ENCODE results near the gene PRRC2A. TPM values are rescaled to one million over a fixed set of nuclear protein-coding genes. Genes with fewer than 3 reads are reported as not detected.

PRRC2A gene
- total RNA-seq, 1 experiment from 2014 or later = 163 TPM

DNA sequence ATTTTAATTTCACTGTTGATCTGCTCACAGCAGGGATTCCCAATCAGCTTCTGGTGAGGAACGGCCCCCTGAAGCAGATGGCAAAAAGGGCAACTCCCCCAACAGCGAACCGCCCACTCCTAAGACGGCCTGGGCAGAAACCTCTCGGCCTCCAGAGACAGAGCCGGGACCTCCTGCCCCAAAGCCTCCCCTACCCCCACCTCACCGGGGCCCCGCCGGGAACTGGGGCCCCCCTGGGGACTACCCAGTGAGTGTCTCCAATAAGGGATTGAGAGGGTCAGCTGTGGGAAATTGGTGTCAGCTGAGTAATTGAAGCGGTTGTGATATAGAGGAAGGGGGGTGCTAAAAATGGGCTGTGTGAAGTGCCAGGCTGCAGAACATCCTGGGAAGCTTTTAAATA lies 6.4 kb downstream of the PRRC2A start:
- no peaks in the 10 kb centered on the region for H3K27me3 ChIP-seq (ENCODE audit: control insufficient read depth, insufficient read depth, low read length)
- DNase-seq = peak; percentile 49
- H3K4me3 ChIP-seq (ENCODE audit: insufficient read depth, low read depth, low read length) = no peak overlapping the region
- peaks cover 74% of the 10 kb centered on the region for H3K36me3 ChIP-seq (replicated peaks; ENCODE audit: control insufficient read depth, insufficient read depth, low read length)

DNA sequence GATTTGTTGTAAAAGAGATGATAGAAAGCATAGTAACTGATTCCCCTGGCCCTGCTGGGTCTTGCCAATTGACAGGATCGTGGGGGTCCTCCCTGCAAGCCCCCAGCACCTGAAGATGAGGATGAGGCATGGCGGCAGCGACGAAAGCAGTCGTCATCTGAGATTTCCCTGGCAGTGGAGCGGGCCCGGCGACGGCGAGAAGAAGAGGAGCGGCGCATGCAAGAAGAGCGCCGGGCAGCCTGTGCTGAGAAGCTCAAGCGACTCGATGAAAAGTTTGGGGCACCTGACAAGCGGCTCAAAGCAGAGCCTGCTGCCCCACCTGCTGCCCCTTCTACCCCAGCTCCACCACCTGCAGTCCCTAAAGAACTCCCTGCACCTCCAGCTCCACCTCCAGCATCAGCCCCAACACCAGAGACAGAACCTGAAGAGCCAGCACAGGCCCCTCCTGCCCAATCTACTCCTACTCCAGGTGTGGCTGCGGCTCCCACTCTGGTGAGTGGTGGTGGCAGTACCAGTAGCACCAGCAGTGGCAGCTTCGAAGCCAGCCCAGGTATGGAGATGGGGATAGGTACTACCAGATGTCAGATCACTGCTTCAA lies 7.3 kb downstream of the PRRC2A start:
- no peaks in the 10 kb centered on the region for H3K27me3 ChIP-seq (ENCODE audit: control insufficient read depth, insufficient read depth, low read length)
- DNase-seq = peak; percentile 34
- peaks cover 80% of the 10 kb centered on the region for H3K36me3 ChIP-seq (replicated peaks; ENCODE audit: control insufficient read depth, insufficient read depth, low read length)
- H3K4me3 ChIP-seq (ENCODE audit: insufficient read depth, low read depth, low read length) = no peak overlapping the region

DNA sequence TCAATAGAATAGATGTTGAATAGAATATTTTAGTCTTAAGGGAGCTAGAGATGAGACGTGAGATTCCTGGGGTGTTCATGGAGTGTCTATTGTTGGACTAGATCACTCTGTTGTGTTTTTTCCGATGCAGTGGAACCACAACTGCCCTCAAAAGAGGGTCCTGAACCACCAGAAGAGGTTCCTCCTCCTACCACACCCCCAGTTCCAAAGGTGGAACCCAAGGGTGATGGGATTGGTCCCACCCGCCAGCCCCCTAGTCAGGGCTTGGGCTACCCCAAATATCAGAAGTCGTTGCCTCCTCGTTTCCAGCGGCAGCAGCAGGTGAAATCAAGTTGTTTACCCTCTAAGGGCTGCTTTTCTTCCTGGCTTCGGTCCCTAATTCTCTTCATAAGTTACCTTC lies 8.5 kb downstream of the PRRC2A start:
- H3K4me3 ChIP-seq (ENCODE audit: insufficient read depth, low read depth, low read length) = no peak overlapping the region
- peaks cover 84% of the 10 kb centered on the region for H3K36me3 ChIP-seq (replicated peaks; ENCODE audit: control insufficient read depth, insufficient read depth, low read length)
- H3K27me3 ChIP-seq (ENCODE audit: control insufficient read depth, insufficient read depth, low read length) = no peaks in the 10 kb centered on the region
- DNase-seq = no peak

DNA sequence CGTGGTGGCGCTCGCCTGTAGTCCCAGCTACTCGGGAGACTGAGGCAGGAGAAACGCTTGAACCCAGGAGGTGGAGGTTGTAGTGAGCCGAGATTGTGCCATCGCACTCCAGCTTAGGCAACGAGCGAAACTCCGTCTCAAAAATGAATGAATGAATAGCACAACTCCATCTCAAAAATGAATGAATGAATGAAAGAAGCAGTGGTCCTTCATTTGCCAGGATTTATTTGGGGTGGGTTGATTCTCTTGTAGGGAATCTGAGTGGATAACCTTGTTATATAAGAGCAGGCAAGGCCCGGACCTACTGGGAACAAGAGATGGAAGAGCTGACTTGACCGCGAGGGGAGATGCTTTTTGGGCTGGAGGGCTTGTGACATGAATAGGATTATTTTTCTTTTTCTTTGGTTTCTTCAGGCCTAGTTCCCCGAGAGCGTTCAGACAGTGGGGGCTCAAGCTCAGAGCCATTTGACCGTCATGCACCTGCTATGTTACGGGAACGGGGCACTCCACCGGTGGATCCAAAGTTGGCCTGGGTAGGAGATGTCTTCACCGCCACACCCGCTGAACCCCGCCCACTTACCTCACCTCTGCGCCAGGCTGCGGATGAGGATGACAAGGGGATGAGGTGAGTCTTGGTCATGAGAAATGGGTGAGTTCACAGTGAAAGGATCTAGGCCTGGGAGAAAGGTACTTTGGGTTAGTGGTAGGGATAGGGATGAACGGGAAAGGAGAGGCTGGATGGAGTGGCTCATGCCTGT lies 9.8 kb downstream of the PRRC2A start:
- no peak for DNase-seq
- peaks cover 84% of the 10 kb centered on the region for H3K36me3 ChIP-seq (replicated peaks; ENCODE audit: control insufficient read depth, insufficient read depth, low read length)
- H3K4me3 ChIP-seq (ENCODE audit: insufficient read depth, low read depth, low read length) = no peak overlapping the region

DNA sequence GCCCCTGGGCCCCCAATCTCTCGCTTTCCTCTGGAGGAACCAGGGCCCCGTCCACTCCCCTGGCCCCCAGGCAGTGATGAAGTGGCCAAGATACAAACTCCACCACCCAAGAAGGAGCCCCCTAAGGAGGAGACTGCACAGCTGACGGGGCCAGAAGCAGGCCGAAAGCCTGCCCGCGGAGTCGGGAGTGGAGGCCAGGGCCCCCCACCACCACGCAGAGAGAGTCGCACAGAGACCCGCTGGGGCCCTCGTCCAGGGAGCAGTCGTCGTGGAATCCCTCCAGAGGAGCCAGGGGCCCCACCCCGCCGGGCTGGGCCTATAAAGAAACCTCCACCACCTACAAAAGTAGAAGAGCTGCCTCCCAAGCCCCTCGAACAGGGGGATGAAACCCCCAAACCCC lies 10.7 kb downstream of the PRRC2A start:
- DNase-seq = no peak
- Histone ChIP-seq H3K27me3 (ENCODE audit: control insufficient read depth, insufficient read depth, low read length) (no peaks in the 10 kb centered on the region), H3K36me3 (replicated peaks; ENCODE audit: control insufficient read depth, insufficient read depth, low read length) (peaks cover 85% of the 10 kb centered on the region), H3K4me3 (ENCODE audit: insufficient read depth, low read depth, low read length) (no peak overlapping the region)

More for the DNA sequence above, 9.8 kb downstream of the PRRC2A start:
- H3K27me3 ChIP-seq (ENCODE audit: control insufficient read depth, insufficient read depth, low read length) = no peaks in the 10 kb centered on the region

DNA sequence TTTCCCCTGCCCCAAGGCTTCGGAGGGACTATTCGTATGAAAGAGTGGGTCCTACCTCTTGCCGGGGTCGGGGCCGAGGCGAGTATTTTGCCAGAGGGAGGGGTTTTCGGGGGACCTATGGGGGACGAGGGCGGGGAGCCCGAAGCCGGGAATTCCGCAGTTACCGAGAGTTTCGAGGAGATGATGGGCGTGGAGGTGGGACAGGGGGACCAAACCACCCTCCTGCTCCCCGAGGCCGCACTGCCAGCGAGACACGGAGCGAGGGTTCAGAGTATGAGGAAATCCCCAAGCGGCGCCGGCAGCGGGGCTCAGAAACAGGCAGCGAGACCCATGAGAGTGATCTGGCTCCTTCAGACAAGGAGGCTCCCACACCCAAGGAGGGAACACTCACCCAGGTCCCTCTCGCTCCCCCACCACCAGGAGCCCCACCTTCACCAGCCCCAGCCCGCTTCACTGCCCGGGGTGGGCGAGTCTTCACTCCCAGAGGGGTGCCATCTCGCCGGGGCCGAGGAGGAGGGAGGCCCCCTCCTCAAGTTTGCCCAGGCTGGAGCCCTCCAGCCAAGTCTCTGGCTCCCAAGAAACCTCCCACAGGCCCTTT lies 11.3 kb downstream of the PRRC2A start:
- no peak for DNase-seq
- peaks cover 83% of the 10 kb centered on the region for H3K36me3 ChIP-seq (replicated peaks; ENCODE audit: control insufficient read depth, insufficient read depth, low read length)
- H3K4me3 ChIP-seq (ENCODE audit: insufficient read depth, low read depth, low read length) = no peak overlapping the region
- no peaks in the 10 kb centered on the region for H3K27me3 ChIP-seq (ENCODE audit: control insufficient read depth, insufficient read depth, low read length)

DNA sequence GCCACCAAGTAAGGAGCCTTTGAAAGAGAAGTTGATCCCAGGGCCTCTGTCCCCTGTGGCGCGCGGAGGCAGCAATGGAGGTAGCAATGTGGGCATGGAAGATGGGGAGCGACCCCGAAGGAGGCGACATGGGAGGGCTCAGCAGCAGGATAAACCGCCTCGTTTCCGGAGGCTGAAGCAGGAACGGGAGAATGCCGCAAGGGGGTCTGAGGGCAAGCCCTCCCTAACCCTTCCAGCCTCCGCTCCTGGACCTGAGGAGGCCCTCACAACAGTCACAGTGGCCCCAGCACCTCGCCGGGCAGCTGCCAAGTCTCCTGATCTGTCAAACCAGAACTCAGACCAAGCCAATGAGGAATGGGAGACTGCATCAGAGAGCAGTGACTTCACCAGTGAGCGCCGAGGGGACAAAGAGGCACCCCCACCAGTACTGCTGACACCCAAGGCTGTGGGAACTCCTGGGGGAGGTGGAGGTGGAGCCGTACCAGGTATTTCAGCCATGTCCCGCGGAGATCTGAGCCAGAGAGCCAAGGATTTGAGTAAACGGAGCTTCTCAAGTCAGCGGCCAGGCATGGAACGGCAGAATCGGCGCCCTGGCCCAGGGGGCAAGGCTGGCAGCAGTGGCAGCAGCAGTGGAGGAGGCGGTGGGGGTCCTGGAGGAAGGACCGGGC lies 11.9 kb downstream of the PRRC2A start:
- DNase-seq = no peak
- H3K27me3 ChIP-seq (ENCODE audit: control insufficient read depth, insufficient read depth, low read length) = no peaks in the 10 kb centered on the region
- H3K4me3 ChIP-seq (ENCODE audit: insufficient read depth, low read depth, low read length) = no peak overlapping the region
- peaks cover 84% of the 10 kb centered on the region for H3K36me3 ChIP-seq (replicated peaks; ENCODE audit: control insufficient read depth, insufficient read depth, low read length)

DNA sequence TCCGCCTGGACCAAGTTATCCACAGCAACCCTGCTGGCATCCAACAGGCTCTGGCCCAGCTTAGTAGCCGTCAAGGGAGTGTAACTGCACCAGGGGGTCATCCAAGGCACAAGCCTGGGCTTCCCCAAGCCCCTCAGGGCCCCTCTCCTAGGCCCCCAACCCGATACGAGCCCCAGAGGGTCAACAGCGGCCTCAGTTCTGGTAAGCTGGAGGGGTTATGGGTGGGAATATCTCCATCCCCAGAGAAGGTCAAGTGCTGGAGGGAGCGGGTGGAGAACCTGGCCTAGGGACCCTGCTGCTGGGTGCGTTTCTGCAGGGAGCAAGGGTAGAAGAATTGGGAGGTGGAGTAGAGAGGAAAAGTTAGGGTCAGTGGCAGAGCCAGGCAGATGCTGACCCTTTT lies 12.9 kb downstream of the PRRC2A start:
- DNase-seq = no peak
- Histone ChIP-seq H3K27me3 (ENCODE audit: control insufficient read depth, insufficient read depth, low read length) (no peaks in the 10 kb centered on the region), H3K36me3 (replicated peaks; ENCODE audit: control insufficient read depth, insufficient read depth, low read length) (peaks cover 77% of the 10 kb centered on the region), H3K4me3 (ENCODE audit: insufficient read depth, low read depth, low read length) (no peak overlapping the region)

DNA sequence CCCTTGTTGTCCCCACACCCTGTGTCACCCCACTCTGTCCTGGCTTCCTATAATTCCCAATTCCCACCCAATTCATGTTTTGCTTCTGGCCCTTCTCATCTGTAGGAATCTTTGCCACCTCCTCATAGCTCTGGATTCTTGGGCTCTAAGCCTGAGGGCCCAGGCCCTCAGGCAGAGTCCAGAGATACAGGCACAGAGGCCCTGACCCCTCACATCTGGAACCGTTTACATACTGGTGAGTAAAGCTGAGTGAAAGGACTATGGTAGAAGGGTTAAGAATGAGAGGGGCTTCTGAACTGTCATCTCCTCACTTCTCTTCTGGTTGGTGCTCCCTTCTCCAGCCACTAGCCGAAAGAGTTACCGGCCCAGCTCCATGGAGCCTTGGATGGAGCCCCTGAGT lies 13.6 kb downstream of the PRRC2A start:
- H3K36me3 ChIP-seq (replicated peaks; ENCODE audit: control insufficient read depth, insufficient read depth, low read length) = peaks cover 71% of the 10 kb centered on the region

DNA sequence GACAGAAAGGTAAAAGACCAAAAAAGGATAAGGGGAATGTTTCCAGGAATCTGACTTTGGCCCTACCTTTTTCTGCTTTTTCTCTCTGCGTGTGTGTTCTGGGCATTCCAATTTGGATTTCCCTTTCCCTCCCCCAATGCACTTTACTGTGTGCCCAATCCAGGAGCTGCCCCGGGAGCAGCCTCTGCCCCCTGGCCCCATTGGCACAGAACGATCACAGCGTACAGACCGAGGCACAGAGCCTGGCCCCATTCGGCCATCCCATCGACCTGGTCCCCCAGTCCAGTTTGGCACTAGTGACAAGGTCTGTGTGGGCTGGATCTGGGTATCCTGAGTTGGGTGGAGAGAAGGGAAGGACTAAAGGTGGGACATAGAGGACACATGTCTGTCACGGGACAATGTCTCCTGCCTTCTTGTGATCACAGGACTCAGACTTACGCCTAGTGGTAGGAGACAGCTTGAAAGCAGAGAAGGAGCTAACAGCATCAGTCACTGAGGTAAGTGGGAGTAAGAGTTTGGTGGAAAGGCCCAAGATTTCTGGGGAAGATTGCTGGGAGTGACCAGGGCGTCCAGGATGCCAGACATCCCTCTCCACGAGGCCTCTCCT lies 14.6 kb downstream of the PRRC2A start:
- Histone ChIP-seq H3K27me3 (ENCODE audit: control insufficient read depth, insufficient read depth, low read length) (no peaks in the 10 kb centered on the region), H3K36me3 (replicated peaks; ENCODE audit: control insufficient read depth, insufficient read depth, low read length) (peaks cover 71% of the 10 kb centered on the region), H3K4me3 (ENCODE audit: insufficient read depth, low read depth, low read length) (no peak overlapping the region)
- no peak for DNase-seq

More for the DNA sequence above, 13.6 kb downstream of the PRRC2A start:
- Histone ChIP-seq H3K27me3 (ENCODE audit: control insufficient read depth, insufficient read depth, low read length) (no peaks in the 10 kb centered on the region), H3K4me3 (ENCODE audit: insufficient read depth, low read depth, low read length) (no peak overlapping the region)
- no peak for DNase-seq

DNA sequence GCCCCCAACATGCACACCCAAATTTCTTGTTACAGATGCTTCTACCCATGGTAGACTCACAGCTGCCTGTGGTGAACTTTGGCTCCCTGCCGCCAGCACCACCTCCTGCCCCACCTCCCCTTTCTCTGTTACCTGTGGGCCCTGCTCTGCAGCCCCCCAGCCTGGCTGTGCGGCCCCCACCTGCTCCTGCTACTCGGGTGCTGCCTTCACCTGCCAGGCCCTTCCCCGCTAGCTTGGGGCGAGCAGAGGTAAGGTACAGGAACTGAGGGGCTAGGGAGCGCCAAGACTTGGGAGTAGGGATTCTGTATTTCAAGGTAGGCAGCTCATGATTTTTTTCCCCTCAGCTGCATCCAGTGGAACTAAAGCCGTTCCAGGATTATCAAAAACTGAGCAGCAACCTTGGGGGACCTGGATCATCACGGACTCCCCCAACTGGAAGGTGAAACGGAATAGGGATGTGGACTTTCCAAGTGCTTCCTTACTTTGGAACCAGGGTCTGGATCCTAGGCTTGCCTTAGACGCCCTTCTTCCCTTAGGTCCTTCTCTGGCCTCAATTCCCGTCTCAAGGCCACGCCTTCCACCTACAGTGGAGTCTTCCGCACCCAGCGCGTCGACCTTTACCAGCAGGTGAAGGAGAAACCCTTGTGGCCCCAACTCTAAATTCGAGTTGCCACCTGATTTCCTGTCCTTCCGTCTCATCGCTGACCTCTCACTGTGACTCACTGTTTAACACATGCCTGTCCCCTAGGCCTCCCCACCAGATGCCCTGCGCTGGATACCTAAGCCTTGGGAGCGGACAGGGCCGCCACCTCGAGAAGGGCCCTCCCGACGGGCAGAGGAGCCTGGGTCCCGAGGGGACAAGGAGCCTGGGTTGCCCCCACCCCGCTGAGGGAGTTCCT lies 16.4 kb downstream of the PRRC2A start:
- no peak for DNase-seq
- peaks cover 73% of the 10 kb centered on the region for H3K36me3 ChIP-seq (replicated peaks; ENCODE audit: control insufficient read depth, insufficient read depth, low read length)
- no peaks in the 10 kb centered on the region for H3K27me3 ChIP-seq (ENCODE audit: control insufficient read depth, insufficient read depth, low read length)
- H3K4me3 ChIP-seq (ENCODE audit: insufficient read depth, low read depth, low read length) = no peak overlapping the region

DNA sequence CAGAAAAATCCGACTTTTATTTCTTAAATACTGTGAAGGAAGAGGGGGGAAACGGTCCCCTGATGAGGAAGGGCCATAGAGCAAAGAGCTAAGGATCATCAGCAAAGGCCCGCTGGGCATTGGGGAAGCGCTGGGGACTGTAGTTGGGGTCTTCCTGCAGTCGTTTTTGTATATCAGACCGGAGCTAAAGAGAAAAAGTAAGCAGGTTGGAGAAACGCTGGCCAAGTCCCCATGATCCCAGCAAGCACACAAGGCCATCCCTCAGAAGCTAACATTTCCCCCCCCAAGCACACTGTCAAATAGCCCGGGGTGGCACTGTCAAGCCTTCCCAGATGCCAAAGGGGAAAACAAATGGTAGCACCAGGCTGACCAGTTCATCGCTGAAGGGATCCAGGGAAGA lies 18.5 kb downstream of the PRRC2A start:
- Histone ChIP-seq H3K4me3 (ENCODE audit: insufficient read depth, low read depth, low read length) (no peak overlapping the region), H3K27me3 (ENCODE audit: control insufficient read depth, insufficient read depth, low read length) (no peaks in the 10 kb centered on the region), H3K36me3 (replicated peaks; ENCODE audit: control insufficient read depth, insufficient read depth, low read length) (peaks cover 65% of the 10 kb centered on the region)
- no peak for DNase-seq

DNA sequence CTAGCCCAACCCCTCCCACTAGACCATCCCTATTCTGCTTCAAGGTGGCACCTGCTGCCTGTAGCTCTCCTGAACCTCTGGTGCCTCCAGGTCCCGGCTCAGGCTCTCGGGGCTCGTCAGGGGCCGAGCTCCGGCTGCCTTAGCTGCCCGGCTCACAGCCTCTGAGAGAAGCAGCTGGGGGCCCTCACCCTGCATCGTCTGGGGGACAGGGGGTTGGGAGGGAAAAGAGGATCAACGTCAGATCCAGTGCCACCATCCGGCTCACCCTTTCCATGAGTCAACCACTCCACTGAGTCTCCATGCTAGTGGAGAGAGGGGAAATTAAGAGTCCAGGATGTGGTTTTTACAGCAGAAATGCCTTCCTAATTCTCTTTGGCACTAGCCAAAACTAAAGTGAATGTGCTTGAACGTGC lies 18.9 kb downstream of the PRRC2A start:
- H3K36me3 ChIP-seq (replicated peaks; ENCODE audit: control insufficient read depth, insufficient read depth, low read length) = peaks cover 64% of the 10 kb centered on the region
- no peaks in the 10 kb centered on the region for H3K27me3 ChIP-seq (ENCODE audit: control insufficient read depth, insufficient read depth, low read length)
- no peak overlapping the region for H3K4me3 ChIP-seq (ENCODE audit: insufficient read depth, low read depth, low read length)
- DNase-seq = no peak

DNA sequence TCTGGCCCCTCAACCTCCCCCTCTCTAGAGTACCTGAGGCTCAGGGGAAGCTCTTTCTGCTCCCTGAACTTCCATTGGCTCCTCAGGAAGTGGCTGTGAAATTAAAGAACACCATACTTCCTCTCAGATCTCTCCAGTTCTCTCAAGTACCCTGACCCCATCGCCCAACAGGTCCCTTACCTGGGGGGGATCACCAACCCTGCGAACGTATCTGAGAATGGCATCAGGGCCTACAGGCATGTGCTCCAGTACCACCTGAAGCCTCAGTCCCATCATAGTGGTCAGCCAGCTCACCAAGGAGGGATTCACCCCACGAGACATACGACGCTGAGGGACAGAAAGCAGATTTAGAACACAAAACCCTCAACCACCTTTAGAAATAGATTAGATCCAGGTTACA lies 20.1 kb downstream of the PRRC2A start:
- DNase-seq = no peak
- H3K27me3 ChIP-seq (ENCODE audit: control insufficient read depth, insufficient read depth, low read length) = no peaks in the 10 kb centered on the region
- peaks cover 63% of the 10 kb centered on the region for H3K36me3 ChIP-seq (replicated peaks; ENCODE audit: control insufficient read depth, insufficient read depth, low read length)
- no peak overlapping the region for H3K4me3 ChIP-seq (ENCODE audit: insufficient read depth, low read depth, low read length)
